ENCODE data around the gene CNN2. TPM values are rescaled to one million over a fixed set of nuclear protein-coding genes. Genes with fewer than 3 reads are reported as not detected.

Gene CNN2
- total and polyA plus RNA-seq, 2 of the 8 experiments (the other 6 are each of a cell fraction or from before 2014, with no cell fraction given), result 189 to 551 TPM

GRCh38 chr19:1012334-1012733 is 14.1 kb upstream of the CNN2 start:
- no peak overlapping the region for H2AFZ ChIP-seq (ENCODE audit: low read length)
- no peak overlapping the region for H2AK5ac ChIP-seq (ENCODE audit: low read depth, low read length)
- H2BK15ac ChIP-seq (ENCODE audit: low read length), result no peak overlapping the region
- H4K8ac ChIP-seq (ENCODE audit: extremely low read depth, insufficient read depth, low read length), result peak overlapping the region; percentile 45; the same call in 1 of the 2 replicates
- H4K5ac ChIP-seq (ENCODE audit: insufficient read length, low read depth, low read length), result no peak overlapping the region
- DNase-seq (ENCODE audit: low read depth in 1 of 2, low spot score in 2 of 2), result no peak
- H3K27ac ChIP-seq (ENCODE audit: low read depth, low read length), result no peak overlapping the region; the same call in 1 of the 2 replicates
- TF ChIP-seq YY1 (IDR thresholded peaks at IDR 0.05; ENCODE audit: low read depth, low read length), result no peak
- H2BK5ac ChIP-seq (ENCODE audit: low read depth, low read length), result no peak overlapping the region
- H3K9me3 ChIP-seq (ENCODE audit: insufficient read depth in 2 of 2, low read depth in 1 of 2, low read length in 1 of 2), result no peaks in the 10 kb centered on the region
- H4K91ac ChIP-seq (replicated peaks; ENCODE audit: insufficient read length, low read length), result no peak overlapping the region
- no peak overlapping the region for H3K18ac ChIP-seq (ENCODE audit: extremely low read depth, low read length)
- H3K36me3 ChIP-seq (ENCODE audit: control insufficient read depth in 2 of 4, insufficient read depth in 4 of 4, low read length in 3 of 4), result peaks cover 8 to 56% (median 11%) of the 10 kb centered on the region in 4 experiments; a peak in 6 of 8 replicates
- H2BK120ac ChIP-seq (replicated peaks; ENCODE audit: low read depth, low read length), result no peak overlapping the region
- no peak overlapping the region for H3K14ac ChIP-seq (ENCODE audit: insufficient read length)
- no peak overlapping the region for H3K9ac ChIP-seq (replicated peaks in 1 of 4; ENCODE audit: extremely low read depth in 1 of 4, low read depth in 3 of 4, low read length in 3 of 4)
- H2BK12ac ChIP-seq (ENCODE audit: low read depth, low read length), result no peak overlapping the region
- no peaks in the 10 kb centered on the region for H3K23me2 ChIP-seq (ENCODE audit: low read depth, low read length)
- H3K23ac ChIP-seq (ENCODE audit: insufficient read length), result no peak overlapping the region
- H3K4me2 ChIP-seq (ENCODE audit: insufficient read depth in 1 of 2, low read depth in 2 of 2, low read length in 2 of 2), result no peak overlapping the region
- peaks cover 9 to 43% of the 10 kb centered on the region in 2 experiments; a peak in 3 of 4 replicates for H3K79me2 ChIP-seq (ENCODE audit: control insufficient read depth in 1 of 2, insufficient read depth in 2 of 2, low read length in 2 of 2)
- H3K27me3 ChIP-seq (replicated peaks in 1 of 4; ENCODE audit: control insufficient read depth in 3 of 4, extremely low read depth in 1 of 4, insufficient read depth in 3 of 4, low read length in 3 of 4), result no peaks in the 10 kb centered on the region
- 92% methylated on average over 16 of the region's 18 CpGs; no CpG with 5 or more reads in 1 of the 2 experiments for WGBS, 2 experiments (ENCODE audit: extremely low coverage in 1 of 2, insufficient coverage in 1 of 2, insufficient read length in 1 of 2, insufficient replicate concordance in 2 of 2, low coverage in 1 of 2, low lambda C conversion rate in 2 of 2, missing lambda C conversion rate in 1 of 2)
- H3K4me3 ChIP-seq (ENCODE audit: extremely low read depth in 1 of 4, insufficient read depth in 2 of 4, low read depth in 3 of 4, low read length in 4 of 4), result no peak overlapping the region
- peaks cover 24 to 31% of the 10 kb centered on the region in 2 experiments for H4K20me1 ChIP-seq (replicated peaks in 1 of 2; ENCODE audit: control insufficient read depth in 1 of 2, insufficient read depth in 2 of 2, low read length in 2 of 2)
- H3K56ac ChIP-seq (replicated peaks; ENCODE audit: insufficient read length, low read depth, low read length), result no peak overlapping the region
- no peak overlapping the region for H3K4ac ChIP-seq (replicated peaks; ENCODE audit: insufficient read length, low read depth, low read length)
- peaks cover 0 to 17% (median 13%) of the 10 kb centered on the region in 4 experiments; a peak in 5 of 7 replicates for H3K4me1 ChIP-seq (replicated peaks in 1 of 4; ENCODE audit: control insufficient read depth in 3 of 4, insufficient read depth in 4 of 4, low read length in 3 of 4)
- FAIRE-seq, result no peak
- H2BK20ac ChIP-seq (ENCODE audit: low read length), result no peak overlapping the region
- CTCF ChIA-PET (ENCODE audit: partially characterized antibody), result interaction anchor here (0.8 to 1.4 kb wide), 2 partner anchors 34 to 206 kb away, joined by 3 read pairs; no protein-coding TSS in a partner anchor
- POLR2A ChIA-PET (ENCODE audit: partially characterized antibody), result interaction anchor here (2.5 to 3.4 kb wide), 2 partner anchors 14 to 26 kb away, joined by 13 to 19 read pairs; partner anchors contain the start of genes ABCA7 and CNN2
- peaks cover 8% of the 10 kb centered on the region; the same call in 1 of the 2 replicates for H3K79me1 ChIP-seq (ENCODE audit: low read depth, low read length)

Data from H1 (cell line).